ENCODE data around the gene KSR2.
"Not testable (repeated sequence)": the region's sequence is repeated elsewhere in the genome, so short reads cannot be mapped to it uniquely, and the experiment has no call there.

KSR2 gene

GRCh38 chr12:117645473-117645872 is 323.3 kb downstream of the KSR2 start:
- DNase-seq (ENCODE audit: low read depth in 1 of 2, low spot score in 1 of 2), result no peak

DNA sequence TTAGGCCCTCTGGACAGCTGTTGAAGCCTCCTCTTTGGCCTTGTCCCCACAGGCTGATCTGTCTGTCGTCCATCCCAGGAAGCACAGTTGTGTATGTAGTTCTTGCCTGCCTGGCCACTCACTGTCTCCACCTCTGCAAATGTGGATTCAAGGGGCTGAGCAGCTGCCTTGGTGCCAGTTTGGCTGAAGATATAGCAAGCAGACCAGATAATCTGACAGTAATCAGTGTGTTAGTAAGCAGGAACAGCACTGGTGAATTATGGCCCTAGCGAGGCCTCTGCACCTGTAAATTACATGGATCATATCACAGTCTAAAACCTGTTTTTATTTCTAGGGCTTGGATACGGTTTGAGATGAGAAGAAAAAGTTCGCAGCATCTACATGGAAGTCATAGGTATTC is 324.8 kb downstream of the KSR2 start:
- no peak for DNase-seq (ENCODE audit: low read depth in 1 of 2, low spot score in 1 of 2)

- no peak for DNase-seq (ENCODE audit: low read depth in 1 of 2, low spot score in 1 of 2)
Observed at GRCh38 chr12:117641885-117642284, 326.9 kb downstream of the KSR2 start.

- no peak for DNase-seq (ENCODE audit: low read depth in 1 of 2, low spot score in 1 of 2)
Observed at GRCh38 chr12:117640511-117640910, 328.3 kb downstream of the KSR2 start.

DNA sequence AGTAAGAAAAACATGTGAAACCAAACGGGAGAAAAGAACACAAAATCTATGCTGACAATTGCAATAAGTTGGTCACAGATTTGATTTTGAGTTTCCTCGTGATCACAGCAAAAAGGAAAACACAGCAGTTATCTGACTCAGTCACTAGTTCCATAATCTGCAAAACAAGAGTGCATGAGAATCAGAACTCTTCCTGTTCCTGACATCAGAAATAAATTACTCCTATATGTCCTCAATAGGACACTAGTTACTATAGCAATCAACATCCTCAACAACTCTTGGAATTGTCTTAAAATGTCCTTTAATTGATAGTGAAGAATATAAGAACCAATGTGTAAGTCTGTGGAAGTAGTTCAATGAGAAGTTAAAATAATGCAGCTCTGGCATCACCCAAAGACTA is 339.3 kb downstream of the KSR2 start:
- no peak for DNase-seq (ENCODE audit: low read depth in 1 of 2, low spot score in 1 of 2)

- DNase-seq (ENCODE audit: low read depth in 1 of 2, low spot score in 1 of 2), result not testable (repeated sequence)
Observed at GRCh38 chr12:117628711-117629110, 340.1 kb downstream of the KSR2 start.

DNA sequence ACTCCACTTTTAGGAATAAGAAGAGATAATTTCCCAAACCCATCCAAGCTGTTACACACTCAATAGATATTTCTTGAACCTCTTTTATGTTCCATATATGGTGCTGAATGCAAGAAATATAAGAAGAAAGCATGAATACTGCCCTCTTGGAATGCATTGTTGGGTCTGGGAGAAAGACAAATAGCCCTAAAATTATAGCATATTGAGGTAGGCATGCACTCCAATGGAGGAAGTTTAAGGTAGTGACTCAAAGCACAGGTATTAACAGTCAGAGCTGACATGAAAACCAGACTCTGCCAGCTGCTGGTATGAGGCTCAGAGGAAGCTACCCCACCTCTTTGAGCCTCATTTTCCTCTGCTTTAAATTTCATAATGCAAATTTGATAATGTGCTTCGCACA is 346.0 kb downstream of the KSR2 start:
- DNase-seq (ENCODE audit: low read depth in 1 of 2, low spot score in 1 of 2), result no peak

DNA sequence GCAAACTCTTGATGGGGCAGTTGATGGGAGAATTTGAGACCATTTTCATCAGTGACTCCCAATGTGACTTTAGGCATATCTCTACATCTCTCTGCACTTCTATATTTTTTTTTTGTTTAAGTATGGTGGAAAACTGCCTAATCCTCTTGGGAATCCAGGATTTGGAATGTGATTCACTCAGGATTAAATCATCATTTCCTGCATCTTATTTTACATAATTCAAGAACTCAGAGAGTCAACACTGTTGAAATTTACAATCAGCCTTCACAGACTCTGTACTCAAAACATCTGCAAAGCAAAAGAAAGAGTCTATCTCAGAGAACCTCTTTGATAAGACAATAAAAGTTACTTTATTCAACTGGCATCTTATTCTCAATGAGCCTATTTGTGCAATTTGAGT is 346.7 kb downstream of the KSR2 start:
- no peak for DNase-seq (ENCODE audit: low read depth in 1 of 2, low spot score in 1 of 2)

DNA sequence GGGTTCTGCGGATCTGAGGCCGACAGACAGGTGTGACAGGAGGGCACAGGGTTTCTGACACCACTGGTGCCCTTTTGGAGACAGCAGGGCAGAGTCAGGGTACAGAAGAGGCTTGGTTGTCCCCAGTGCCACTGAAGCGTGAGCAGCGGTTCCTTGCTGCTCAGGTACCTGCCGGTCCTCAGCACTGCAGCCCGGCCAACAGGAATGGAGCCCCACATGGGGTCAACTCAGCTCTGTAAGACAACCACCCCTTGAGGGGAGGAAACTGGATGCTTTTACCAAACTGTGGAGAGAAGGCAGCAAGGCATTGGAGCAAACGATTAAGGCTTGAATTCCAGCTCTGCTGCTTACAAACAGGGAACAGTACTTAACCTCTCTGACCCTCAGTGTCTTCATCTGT is 361.0 kb downstream of the KSR2 start:
- DNase-seq (ENCODE audit: low read depth in 1 of 2, low spot score in 1 of 2), result no peak

DNA sequence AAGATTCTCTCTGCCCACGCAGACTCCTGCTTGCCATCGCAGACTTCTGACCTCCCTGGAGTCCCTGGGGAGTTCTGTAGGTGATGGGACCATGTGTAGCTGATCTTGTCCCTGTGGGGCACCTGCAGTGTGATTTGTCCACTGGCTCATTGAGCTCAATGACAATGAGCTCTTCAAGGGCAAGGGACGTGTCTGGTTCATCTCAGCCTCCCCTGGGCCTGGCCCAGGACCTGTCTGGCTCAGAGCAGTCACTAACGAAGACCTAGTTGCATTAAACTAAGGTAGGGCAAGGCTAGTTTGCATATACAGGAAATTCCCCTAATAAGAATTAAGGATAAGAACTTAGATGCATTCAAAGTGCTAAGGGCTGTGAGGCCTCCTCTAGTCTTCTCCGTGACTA is 361.8 kb downstream of the KSR2 start:
- no peak for DNase-seq (ENCODE audit: low read depth in 1 of 2, low spot score in 1 of 2)

DNA sequence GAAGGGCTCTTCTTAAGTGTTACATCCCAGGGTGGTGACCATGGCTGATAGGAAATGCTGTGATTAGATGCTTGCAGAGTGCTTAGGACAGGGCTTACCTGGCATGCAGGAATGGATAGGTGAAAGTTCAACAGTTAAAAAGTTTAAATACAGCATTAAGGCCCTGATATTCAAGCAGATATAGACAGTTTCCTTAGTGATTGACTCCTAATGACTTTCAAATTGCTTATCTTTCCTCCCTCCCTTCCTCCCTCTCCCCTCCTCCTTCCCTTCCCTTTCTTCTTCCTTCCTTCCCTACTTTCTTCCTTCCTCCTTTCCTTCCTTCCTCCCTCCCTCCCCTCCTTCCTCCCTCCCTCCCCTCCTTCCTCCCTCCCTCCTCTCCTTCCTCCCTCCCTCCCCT is 362.8 kb downstream of the KSR2 start:
- no peak for DNase-seq (ENCODE audit: low read depth in 1 of 2, low spot score in 1 of 2)

- DNase-seq (ENCODE audit: low read depth in 1 of 2, low spot score in 1 of 2), result no peak
Observed at GRCh38 chr12:117603316-117604113, 365.3 kb downstream of the KSR2 start.

- DNase-seq (ENCODE audit: low read depth in 1 of 2, low spot score in 1 of 2), result no peak
Observed at GRCh38 chr12:117599849-117600248, 368.9 kb downstream of the KSR2 start.

GRCh38 chr12:117596968-117597367 is 371.8 kb downstream of the KSR2 start:
- DNase-seq (ENCODE audit: low read depth in 1 of 2, low spot score in 1 of 2), result no peak

- DNase-seq (ENCODE audit: low read depth in 1 of 2, low spot score in 1 of 2), result no peak
Observed at GRCh38 chr12:117595751-117596150, 373.0 kb downstream of the KSR2 start.

DNA sequence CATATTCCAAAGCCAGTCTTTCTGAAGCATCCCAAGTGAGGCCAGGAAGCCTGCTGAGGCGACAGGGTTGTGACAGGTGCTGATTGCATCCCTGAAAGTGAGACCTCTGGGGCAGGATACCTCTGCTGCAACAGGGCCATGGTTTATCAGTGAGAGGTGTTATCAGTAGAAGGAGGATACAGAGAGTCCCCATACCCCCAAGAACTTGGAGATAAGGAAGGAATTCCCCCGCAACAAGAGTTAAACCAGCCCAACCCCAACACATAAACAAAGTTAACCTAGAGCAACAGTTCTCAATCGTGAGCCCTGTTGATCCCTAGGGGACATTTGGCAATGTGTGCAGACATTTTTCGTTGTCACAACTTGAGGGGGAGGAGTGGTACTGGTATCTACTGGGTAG is 374.3 kb downstream of the KSR2 start:
- DNase-seq (ENCODE audit: low read depth in 1 of 2, low spot score in 1 of 2), result no peak

DNA sequence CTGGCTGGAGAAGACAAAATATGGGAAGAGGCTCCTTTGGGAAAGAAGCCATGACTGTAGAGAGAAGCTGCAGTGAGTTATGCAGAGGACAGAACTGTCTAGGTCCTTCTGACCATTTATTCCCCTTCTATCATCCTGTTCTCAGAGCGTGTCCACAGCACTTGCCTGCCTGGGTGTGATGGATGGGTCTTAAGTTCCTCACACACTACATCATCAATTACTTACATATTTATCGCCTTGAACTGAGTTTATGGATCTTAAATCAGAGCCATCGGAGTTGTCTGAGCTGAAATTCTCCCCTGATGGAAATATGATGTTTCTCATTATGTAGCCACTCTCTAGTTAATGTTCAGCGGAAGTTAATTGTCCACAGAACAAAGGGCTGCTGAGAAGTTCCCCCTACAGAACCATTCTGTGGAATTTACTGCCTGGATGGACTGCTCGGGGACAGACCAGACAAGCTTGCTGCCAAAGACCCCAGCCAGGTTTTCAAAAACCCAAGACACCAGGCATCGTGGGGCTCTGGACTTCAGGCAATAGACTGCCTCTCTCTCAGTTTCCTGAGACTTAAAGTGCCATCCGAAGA is 374.9 kb downstream of the KSR2 start:
- no peak for DNase-seq (ENCODE audit: low read depth in 1 of 2, low spot score in 1 of 2)

- no peak for DNase-seq (ENCODE audit: low read depth in 1 of 2, low spot score in 1 of 2)
Observed at GRCh38 chr12:117592588-117593305, 376.0 kb downstream of the KSR2 start.

DNA sequence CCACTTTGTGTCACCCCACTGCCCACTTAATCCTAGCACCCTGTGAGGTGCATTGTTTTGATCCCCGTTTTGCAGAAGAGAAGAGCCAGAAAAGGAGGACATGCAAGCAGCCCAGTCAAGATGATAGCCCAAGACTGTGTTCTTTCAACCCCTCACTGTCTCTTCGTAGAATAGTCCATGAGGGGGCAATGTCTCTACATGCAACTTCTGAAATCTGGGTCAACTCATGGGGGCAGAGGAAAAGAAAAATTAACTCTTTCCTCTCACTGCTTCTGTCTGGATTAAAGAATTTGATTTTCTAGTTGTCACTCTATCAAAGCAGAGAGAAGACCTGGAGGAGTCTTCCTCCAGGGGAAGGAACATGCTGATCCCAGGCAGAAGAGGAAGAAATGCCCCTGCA is 377.8 kb downstream of the KSR2 start:
- DNase-seq (ENCODE audit: low read depth in 1 of 2, low spot score in 1 of 2), result no peak

GRCh38 chr12:117590386-117590785 is 378.4 kb downstream of the KSR2 start:
- DNase-seq (ENCODE audit: low read depth in 1 of 2, low spot score in 1 of 2), result no peak

GRCh38 chr12:117589021-117589420 is 379.8 kb downstream of the KSR2 start:
- DNase-seq (ENCODE audit: low read depth in 1 of 2, low spot score in 1 of 2), result no peak

DNA sequence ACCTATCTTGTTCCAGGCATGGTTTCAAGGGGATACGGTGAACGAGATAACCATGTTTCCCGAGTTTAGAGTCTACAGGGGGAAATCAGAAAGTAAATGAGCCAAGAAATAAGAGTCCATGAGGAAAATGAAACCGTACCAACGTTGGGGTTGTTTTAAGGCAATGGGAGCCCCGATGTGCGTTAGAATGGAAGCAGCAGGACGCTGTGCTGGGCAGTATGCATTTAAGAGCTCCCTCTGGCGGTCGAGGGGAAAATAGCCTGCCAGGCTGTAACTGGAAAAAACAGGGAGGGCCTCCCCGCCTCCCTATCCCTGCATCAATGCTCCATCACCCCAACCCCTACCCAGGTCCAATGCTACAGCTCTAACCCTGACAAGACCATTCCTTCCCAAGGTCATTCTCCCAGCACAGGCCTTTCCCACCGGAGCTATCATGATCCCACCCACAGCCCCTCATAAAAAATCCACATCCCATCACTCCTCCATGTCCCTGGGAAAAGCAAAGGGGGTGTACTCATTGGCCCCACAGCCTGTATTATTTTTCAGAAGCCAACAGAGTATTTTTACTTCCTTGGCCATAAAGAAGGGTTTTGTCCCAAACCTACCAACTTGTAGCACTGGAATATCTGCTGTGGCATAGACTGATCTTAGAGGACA is 381.0 kb downstream of the KSR2 start:
- peak; percentile 2 to 17 for DNase-seq (ENCODE audit: low read depth in 1 of 2, low spot score in 1 of 2)
